Astrocyte of the spinal cord (primary cell): ENCODE measurements around the gene ODAD3.
A peak's percentile ranks its signal among the peaks of the same experiment; 100 is the strongest.
"Not testable (repeated sequence)": the region's sequence is repeated elsewhere in the genome, so short reads cannot be mapped to it uniquely, and the experiment has no call there.

ENCODE experiments used
- DNase-seq: peaks from one replicate; pipeline ENCODE4 v3.0.0; 2011; ENCODE audit warnings: low read depth, low spot score
- H3K4me3 ChIP-seq: 2 replicates; pipeline ENCODE4 v1.5.1; 2011; ENCODE audit warnings: low read depth, mild to moderate bottlenecking, low read length, moderate library complexity
- CTCF ChIP-seq: IDR thresholded peaks from 2 replicates; pipeline ENCODE4 v1.5.1; 2012; ENCODE audit warnings: low read depth, mild to moderate bottlenecking, low read length, inconsistent platforms
- in situ Hi-C: cut with HindIII; loops from 2 replicates; pipeline ENCODE4 v1.10.0; 2017; ENCODE audit warnings: low sequenced_read_pairs

Gene ODAD3

GRCh38 chr19:11457831-11458230, 22.9 kb upstream of the ODAD3 start:
- H3K4me3 ChIP-seq, result no peak overlapping the region
- in situ Hi-C loops, result no loop called here
- TF ChIP-seq CTCF, result no peak
- DNase-seq, result no peak

- TF ChIP-seq CTCF, result no peak
- H3K4me3 ChIP-seq, result no peak overlapping the region
- no peak for DNase-seq
- in situ Hi-C loops, result no loop called here
Observed at GRCh38 chr19:11457115-11457514, 22.2 kb upstream of the ODAD3 start.

- no peak for TF ChIP-seq CTCF
- no peak overlapping the region for H3K4me3 ChIP-seq
- in situ Hi-C loops, result no loop called here
- no peak for DNase-seq
Observed at GRCh38 chr19:11456659-11457058, 21.7 kb upstream of the ODAD3 start.

- DNase-seq, H3K4me3 ChIP-seq, in situ Hi-C loops: not testable (repeated sequence)
Observed at GRCh38 chr19:11455233-11455554, 20.3 kb upstream of the ODAD3 start.

GRCh38 chr19:11453468-11454341, 18.8 kb upstream of the ODAD3 start:
- no peak overlapping the region for H3K4me3 ChIP-seq
- no peak for DNase-seq
- TF ChIP-seq CTCF, result peak; percentile 47
- in situ Hi-C loops, result no loop called here

GRCh38 chr19:11452620-11453310, 17.8 kb upstream of the ODAD3 start:
- H3K4me3 ChIP-seq, result no peak overlapping the region
- TF ChIP-seq CTCF, result peak; percentile 25
- DNase-seq, result no peak
- in situ Hi-C loops, result no loop called here
